Inflammatory macrophage treated with lipopolysaccharide for 1 hour (primary cell): ENCODE results near the gene POLRMT.
"Not testable (repeated sequence)": the region's sequence is repeated elsewhere in the genome, so short reads cannot be mapped to it uniquely, and the experiment has no call there.

Source experiments
- DNase-seq, 2 donors: peaks; one replicate each; pipeline ENCODE4 v3.0.0-alpha.2; 2020 to 2022

POLRMT gene

DNA sequence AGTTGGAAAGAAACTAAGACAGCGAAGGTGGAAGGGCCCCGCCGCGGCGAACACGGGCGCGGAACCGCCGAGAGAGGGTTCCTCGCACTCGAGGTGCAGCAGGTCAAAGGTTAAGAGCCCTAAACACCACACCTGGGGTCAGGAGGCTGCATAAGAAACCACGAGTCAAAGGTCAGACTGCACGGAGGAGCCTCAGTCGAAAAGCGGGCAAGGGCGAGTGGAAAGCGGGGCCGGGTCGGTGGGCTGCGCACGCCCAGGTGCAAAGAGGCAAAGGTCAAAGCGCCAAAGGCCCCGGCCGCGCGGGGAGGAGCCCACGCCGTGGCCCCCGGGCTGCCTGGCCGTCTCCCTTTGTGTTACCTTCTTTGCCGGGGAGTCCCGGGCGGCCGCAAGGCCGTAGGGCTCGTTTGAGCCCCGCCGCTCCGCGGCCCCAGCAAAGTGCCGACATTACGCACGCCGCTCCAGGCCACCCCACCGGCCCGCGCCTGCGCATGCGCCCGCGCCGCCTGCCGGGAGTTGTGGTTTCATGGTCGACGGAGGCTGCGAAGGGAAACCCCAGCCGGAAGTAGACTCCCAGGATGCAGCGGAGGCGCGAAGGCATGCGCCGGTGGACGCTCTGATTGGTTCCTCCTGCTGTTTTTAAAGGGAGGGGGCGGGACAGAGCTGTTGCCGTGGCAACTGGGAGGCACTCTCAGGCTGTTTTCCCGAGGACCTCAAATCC lies at the start of gene POLRMT:
POLRMT (minus strand) TSS at position 470 of the 718 bp plus-strand sequence; CDS start at position 445, 25 bp downstream.
- DNase-seq, result peak; percentile 98

DNA sequence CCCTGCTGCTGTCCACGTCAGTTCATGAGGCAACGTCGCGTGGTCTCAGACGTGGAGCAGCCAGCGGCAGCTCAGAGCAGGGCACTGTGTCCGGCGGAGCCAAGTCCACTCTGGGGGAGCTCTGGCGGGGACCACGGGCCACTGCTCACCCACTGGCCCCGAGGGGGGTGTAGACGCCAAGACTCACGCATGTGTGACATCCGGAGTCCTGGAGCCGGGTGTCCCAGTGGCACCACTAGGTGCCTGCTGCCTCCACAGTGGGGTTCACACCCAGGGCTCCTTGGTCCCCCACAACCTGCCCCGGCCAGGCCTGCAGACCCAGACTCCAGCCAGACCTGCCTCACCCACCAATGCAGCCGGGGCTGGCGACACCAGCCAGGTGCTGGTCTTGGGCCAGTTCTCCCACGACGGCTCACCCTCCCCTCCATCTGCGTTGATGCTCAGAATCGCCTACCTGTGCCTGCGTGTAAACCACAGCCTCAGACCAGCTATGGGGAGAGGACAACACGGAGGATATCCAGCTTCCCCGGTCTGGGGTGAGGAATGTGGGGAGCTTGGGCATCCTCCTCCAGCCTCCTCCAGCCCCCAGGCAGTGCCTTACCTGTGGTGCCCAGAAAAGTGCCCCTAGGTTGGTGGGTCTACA lies 49.5 kb upstream of the POLRMT start:
- DNase-seq, result no peak

DNA sequence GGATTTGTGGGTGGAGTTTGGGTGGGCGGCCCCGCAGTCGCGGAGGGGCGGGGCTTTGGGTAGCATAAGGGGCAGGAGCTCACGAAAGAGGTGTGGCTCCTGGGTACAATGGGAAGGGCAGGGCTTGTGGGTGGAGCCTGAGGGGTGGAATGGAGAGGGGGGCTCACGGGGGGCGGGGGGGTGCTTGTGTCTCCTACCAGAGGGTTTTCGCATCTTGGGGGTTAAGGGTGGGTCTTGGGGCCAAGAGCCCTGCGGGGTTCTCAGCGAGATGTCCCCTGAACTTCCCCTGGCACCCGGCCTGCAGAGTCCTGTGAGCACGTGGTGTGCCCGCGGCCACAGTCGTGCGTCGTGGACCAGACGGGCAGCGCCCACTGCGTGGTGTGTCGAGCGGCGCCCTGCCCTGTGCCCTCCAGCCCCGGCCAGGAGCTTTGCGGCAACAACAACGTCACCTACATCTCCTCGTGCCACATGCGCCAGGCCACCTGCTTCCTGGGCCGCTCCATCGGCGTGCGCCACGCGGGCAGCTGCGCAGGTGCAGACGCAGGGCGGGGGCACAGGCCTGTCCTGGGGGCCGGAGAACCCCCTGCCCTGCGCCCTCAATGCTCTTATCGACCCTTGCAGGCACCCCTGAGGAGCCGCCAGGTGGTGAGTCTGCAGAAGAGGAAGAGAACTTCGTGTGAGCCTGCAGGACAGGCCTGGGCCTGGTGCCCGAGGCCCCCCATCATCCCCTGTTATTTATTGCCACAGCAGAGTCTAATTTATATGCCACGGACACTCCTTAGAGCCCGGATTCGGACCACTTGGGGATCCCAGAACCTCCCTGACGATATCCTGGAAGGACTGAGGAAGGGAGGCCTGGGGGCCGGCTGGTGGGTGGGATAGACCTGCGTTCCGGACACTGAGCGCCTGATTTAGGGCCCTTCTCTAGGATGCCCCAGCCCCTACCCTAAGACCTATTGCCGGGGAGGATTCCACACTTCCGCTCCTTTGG lies 48.0 kb upstream of the POLRMT start:
- DNase-seq, result peak in 1 of 2 donors; percentile 44

DNA sequence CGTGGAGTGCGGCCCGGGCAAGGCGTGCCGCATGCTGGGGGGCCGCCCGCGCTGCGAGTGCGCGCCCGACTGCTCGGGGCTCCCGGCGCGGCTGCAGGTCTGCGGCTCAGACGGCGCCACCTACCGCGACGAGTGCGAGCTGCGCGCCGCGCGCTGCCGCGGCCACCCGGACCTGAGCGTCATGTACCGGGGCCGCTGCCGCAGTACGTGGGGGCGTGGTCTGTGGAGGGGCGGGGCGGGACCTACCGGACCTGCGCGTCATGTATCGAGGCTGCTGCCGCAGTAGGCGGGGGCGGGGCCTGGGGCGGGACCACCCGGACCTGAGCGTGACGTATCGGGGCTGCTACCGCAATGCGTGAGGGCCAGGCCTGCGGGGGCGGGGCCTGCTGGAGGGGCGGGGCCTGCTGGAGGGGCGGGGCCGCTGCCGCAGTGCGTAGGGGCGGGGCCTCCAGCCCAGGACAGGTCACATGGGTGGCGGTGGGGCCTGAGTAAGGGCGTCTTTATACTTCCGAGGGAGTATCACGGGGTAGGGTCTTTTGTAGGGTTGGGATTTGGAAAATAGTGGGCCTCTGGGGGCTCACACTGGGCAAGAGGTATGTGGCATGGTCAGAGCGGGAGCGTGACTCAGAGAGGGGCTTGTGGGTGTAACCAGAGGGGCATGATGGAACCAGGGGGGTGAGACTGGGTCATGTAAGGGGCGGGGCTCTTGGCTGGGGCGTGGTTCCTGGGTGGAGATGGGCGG lies 47.1 kb upstream of the POLRMT start:
- peak; percentile 96 to 99 for DNase-seq

DNA sequence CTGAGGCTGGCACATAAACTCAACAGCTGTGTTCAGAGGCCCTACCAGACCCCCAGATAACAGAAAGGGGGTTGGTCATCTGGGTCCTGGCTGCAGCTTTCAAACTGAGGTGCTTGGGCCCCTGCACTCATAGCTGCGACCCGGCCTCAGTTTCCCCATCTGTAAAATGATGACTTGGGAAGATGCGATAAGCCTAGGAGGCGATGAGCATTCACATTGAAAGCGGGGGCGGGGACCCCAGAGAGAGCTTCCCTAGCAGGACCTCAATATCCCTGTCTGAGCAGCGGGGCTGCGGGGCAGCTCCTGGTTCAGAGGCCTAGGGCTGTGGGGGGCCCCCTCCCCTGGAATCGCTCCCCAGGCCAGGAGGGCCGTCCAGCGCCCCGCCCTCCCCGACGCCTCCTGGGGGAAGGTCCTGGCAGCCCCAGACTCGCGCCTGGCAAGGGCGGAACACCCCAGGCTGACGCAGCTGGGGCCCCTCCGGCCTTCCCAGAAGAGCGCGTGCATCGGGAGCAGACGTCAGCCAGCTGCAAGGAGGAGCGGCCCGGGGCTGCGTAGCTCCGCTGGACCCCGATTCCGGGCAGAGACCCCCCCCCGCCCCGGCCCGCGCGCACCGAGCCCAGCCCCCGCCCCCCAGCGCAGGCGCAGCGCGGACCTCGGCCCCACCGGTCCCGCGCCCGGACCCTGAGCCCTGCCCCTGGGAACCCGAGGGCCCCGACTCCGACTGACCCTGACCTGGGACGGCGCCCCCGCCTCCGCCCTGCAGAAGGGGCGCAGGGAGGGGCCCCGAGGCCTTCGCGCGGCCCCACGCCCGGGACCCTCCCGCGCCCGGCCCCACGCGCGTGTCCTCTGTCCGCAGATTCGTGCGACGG lies 46.3 kb upstream of the POLRMT start:
- DNase-seq, result peak; percentile 38 to 59

DNA sequence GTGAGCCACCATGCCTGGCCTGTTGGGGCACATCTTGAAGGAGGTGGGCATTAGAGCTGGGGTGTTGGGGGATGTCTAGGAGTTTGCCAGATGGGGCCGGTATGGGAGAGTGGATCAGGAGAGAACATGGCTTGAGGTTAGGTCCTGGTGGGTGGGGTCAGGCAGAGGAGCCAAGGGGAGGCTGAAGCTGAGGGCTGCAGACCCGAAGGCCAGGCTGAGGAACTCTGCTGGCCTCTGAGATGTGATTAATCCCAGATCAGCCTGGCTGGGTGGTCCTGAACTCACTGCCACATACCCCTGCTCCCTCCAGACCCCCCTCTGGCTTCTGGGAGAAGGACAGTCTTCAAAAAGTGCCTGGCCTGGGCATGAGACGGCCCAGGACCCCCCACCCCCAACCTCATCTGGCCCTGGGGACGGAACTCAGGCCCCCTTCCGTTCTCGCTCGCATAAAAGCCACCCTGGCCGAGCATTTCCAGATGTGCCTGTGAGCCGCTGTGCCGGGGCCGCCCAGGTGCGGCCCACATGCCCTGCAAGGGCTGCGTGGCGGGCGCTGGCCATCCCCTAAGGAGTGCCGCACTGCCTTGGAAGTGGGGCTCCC lies 45.6 kb upstream of the POLRMT start:
- DNase-seq, result no peak

DNA sequence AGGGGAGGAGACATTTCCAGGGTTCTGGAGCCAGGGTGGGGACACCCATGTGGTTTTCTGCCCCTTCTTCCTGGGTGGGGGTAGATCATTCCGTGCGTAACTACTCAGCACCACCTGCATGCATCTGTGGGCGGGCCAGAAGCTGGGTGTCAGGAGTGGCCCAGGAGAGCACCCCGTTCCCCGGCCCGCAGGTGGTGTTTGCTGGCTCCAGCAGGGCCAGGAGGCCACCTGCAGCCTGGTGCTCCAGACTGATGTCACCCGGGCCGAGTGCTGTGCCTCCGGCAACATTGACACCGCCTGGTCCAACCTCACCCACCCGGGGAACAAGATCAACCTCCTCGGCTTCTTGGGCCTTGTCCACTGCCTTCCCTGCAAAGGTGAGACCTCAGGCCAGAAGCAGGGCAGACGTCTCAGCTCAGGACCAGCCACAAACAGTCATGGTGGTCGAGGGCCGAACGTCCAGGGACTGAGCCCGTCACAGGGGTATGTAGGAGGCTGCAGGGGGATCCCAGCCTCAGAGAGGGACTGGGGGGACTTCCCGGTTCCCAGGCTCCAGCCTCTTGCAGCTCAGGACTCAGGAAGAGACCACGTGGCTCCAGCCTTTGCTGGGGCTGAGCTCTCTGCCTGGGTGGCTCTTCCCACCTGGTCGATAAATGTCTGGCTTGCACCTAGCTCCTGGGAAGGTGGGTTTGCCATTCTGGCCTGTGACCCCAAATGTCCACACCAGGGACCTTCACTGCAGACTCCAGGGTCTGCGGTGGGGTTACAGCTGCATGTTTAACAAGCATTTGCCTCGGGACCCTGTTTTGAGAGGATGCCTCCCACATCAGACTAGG lies 44.5 kb upstream of the POLRMT start:
- DNase-seq, result no peak

DNA sequence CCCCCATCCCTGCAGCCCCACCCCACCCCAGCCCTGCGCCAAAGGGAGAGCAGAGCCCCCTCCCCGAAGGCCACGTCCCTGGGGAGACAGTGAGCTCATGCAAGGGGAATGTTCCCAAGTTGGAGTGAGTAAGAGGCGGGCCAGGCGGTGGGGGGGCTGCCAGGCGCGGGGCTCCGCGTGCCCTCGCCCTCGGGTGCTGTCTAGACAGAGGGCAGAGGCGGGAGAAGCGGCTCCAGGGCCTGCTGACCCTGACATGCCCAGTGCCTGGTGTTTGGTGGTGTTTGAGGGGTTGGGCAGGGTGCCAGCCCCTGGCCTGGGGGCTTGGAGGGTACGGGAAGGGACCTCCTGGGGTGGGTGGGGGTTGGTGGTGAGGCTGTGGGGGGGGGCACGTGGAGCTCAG lies 43.9 kb upstream of the POLRMT start:
- no peak for DNase-seq

DNA sequence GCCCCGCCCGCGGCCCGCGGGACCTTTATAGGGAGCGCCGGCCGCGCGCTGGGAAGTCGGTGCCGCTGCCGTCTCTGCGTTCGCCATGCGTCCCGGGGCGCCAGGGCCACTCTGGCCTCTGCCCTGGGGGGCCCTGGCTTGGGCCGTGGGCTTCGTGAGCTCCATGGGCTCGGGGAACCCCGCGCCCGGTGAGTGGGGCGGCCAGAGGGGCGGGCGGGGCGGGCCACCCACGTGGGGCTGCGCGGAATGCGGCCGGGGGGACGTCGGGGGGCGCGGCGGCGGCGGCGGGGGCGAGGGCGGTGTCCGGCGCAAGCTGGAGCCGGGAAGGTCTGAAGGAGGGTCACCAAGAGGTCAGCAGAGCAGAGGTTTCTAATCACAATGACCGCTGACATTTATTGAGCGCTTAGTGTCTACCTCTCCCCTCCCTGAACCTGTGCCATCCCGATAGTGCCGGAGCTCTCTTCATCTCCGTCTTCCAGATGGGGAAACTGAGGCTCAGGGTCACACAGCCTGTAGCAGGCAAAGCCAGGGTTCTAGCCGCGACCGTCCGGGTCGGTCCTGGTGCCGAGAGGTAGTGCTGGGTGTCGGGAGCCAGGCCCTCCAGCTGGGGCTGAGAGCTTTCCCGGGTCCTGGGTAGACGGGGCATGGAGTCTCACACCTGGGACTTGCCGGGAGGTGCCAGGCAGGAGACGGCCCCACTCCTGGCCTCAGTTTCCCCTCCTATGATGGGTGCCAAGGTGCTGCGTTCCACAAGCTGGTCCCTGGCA lies 43.2 kb upstream of the POLRMT start, which contains the start of gene FSTL3:
FSTL3 (plus strand) TSS at position 54 of the 767 bp plus-strand sequence; CDS start at position 86, 32 bp downstream.
- no peak for DNase-seq

DNA sequence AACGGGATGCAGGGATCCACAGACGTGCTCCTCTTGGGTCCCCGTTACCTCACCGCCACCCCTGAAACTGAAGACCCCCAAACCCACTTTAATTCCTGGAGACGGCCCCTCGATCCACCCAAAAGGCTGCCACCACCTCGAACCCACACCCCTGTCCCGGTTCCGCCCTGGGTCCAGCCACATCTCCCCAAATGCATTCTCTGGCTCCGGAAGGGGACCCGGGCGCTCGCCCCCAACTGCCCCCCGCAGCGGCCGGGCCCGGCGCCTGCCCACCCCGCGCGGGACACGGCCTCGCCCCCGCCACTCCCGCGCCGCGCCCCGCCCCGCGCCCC lies 42.6 kb upstream of the POLRMT start:
- no peak for DNase-seq

DNA sequence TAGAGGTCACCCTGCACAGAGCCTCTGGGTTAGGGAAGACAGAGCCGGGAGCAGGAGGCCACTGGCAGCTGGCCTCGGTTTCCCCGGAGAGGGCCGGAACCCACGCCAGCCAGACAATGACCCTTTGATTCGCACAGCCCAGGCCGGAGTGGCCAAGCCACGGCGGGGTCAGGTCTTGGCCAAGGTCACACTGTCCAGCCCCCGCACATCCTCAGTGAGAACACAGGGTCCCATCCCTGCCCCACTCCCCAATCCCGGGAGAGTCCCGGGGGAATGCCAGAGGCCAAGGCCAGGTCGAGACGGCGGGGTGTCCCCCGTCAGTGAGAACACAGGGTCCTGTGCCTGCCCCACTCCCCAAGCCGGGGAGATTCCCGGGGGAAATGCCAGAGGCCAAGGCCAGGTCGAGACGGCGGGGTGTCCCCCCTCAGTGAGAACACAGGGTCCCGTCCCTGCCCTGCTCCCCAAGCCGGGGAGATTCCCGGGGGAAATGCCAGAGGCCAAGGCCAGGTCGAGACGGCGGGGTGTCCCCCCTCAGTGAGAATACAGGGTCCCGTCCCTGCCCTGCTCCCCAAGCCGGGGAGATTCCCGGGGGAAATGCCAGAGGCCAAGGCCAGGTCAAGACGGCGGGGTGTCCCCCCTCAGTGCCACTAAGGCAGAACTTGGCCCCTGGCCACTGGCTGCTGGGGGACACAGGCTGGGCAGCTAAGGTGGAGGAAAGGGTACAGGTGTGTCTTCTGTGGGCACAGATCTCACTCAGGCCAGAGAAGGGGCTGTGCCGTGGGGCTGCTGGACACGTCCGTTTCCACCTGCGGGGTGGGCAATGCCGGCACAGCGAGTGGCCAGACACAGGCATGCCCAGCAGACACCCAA lies 41.2 kb upstream of the POLRMT start:
- DNase-seq, result no peak

DNA sequence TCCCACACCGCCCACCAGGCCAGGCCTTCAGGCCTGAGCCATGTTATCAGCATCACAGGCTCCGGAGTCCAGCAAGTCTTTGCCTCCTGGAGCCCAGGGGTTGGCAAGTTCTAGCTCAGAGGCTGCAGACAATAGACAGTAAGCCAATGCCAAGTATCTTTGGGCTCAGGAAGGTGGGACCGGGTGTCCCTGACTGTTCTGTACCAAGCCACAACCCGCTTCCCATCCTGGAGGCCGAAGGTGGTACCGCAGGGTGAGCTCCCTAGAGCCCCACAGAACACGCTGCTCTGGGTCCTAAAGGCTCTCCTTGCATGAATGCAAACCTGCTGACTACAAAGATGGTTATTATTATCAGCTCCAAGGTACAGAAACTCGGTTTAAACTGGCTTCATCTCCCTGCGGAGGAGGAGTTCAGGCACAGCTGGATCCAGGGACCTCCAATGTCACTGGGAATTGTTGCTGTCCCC lies 37.3 kb upstream of the POLRMT start:
- DNase-seq, result no peak

DNA sequence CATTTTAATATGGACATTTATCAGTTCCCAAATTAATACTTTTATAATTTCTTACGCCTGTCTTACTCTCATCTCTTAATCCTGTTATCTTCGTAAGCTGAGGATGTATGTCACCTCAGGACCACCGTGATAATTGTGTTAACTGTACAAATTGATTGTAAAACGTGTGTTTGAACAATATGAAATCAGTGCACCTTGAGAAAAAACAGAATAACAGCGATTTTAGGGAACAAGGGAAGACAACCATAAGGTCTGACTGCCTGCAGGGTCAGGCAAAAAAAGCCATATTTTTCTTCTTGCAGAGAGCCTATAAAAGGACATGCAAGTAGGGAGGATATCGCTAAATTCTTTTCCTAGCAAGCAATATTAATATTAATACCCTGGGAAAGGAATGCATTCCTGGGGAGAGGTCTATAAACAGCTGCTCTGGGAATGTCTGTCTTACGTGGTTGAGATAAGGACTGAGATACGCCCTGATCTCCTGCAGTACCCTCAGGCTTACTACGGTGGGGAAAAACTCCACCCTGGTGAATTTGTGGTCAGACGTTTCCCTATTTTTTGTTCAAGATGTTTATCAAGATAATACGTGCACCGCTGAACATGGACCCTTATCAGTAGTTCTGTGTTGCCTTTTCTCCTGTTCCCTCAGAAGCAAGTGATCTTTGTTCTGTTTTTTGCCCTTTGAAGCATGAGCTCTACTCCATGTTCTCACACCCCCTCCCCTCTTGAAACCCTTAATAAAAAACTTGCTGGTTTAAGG lies 35.5 kb upstream of the POLRMT start:
- DNase-seq, result not testable (repeated sequence)

DNA sequence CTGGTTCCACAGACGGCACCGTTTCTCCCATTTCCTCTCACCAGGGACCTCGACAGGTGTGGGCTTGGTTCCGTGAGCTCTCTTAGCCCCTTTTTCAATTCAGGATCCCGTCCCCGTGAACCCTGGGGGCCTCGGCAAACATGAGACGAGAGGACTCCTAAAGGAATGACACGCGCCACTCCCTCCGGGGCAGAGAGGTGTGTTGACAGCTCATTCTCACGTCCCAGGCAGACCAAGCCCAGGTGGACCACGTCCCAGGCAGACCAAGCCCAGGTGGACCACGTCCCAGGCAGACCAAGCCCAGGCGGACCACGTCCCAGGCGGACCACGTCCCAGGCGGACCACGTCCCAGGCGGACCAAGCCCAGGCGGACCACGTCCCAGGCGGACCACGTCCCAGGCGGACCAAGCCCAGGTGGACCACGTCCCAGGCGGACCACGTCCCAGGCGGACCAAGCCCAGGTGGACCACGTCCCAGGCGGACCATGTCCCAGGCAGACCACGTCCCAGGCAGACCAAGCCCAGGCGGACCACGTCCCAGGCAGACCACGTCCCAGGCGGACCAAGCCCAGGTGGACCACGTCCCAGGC lies 33.7 kb upstream of the POLRMT start:
- DNase-seq, result not testable (repeated sequence)

DNA sequence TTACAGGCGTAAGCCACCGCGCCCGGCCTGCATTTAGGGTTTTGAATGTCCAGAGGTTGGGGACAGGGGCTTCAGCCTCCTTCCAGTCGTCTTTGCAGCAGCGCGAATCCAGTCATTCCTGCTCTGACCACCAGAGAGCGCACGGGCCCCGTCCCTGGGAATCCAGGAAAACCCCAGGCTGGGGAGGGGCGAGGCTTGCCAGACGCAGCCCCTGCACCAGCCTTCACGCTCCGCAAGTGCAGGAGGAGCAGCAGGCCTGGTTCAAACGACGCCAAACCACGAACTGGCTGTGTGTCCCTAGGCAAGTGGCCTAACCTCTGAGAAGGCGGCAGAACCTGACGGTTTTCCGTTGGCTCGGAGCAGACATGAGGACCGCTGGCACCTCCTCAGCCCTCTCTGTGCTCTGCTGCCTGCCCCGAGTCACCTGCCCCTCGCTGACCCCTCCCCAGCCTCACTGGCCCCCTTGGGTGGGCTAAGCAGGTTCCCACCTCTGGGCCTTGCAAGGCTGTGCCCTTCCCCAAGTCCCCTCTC lies 31.6 kb upstream of the POLRMT start:
- DNase-seq, result peak; percentile 49 to 91

DNA sequence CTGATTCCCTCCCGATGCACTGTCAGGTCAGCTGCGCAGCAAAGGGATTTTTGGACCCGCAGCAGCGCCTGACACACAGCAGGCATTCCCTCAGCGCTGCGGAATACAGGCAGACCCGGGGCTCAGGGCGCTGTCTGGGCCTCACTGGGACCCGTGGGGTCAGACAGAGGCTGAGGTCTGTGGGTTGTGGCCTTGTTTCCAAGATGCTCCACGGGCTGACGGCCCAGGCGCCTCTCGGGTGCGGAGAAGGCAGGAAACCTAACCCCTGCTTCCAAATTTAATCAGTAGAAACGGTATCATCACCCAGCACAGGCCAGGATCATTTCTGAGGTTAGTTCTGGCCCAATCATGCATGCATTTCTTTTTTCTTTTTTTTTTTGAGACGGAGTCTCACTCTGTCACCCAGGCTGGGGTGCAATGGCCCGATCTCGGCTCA lies 30.4 kb upstream of the POLRMT start:
- DNase-seq, result no peak
